Hepatocyte (in vitro differentiated cells): Measurements from ENCODE around the gene SMAD3. TPM values are rescaled to one million over a fixed set of nuclear protein-coding genes. Genes with fewer than 3 reads are reported as not detected.

Experiments
- DNase-seq: peaks from one replicate; pipeline ENCODE4 v3.0.0-alpha.2; 2016; ENCODE audit warnings: low spot score
- H2AFZ ChIP-seq: fragments of 200-600 bp; sonication (generic); 2 replicates; pipeline ENCODE4 v1.6.0; 2016; ENCODE audit warnings: antibody characterized with exemption, mild to moderate bottlenecking
- H3K27ac ChIP-seq: fragments of 200-600 bp; sonication (generic); 2 replicates; pipeline ENCODE4 v1.5.1; 2016; ENCODE audit warnings: mild to moderate bottlenecking
- H3K27me3 ChIP-seq: fragments of 200-600 bp; sonication (generic); 2 replicates; pipeline ENCODE4 v1.6.1; 2016
- H3K36me3 ChIP-seq: fragments of 200-600 bp; sonication (generic); replicated peaks from 2 replicates; pipeline ENCODE4 v1.5.1; 2016; ENCODE audit warnings: low read depth; ENCODE audit not compliant: insufficient read depth
- H3K4me1 ChIP-seq: fragments of 200-600 bp; sonication (generic); 2 replicates; pipeline ENCODE4 v1.5.1; 2016; ENCODE audit warnings: mild to moderate bottlenecking, moderate library complexity; ENCODE audit not compliant: insufficient read depth
- H3K4me2 ChIP-seq: fragments of 200-600 bp; sonication (generic); 2 replicates; pipeline ENCODE4 v1.6.0; 2016
- H3K4me3 ChIP-seq: fragments of 200-600 bp; sonication (generic); 2 replicates; pipeline ENCODE4 v1.5.1; 2016; ENCODE audit warnings: mild to moderate bottlenecking
- H3K79me2 ChIP-seq: fragments of 200-600 bp; sonication (generic); 2 replicates; pipeline ENCODE4 v1.6.0; 2017; ENCODE audit warnings: mild to moderate bottlenecking
- H3K9me2 ChIP-seq: fragments of 200-600 bp; sonication (generic); replicated peaks from 2 replicates; pipeline ENCODE4 v1.6.0; 2017; ENCODE audit warnings: mild to moderate bottlenecking; ENCODE audit not compliant: insufficient read depth
- H3K9me3 ChIP-seq: fragments of 200-600 bp; sonication (generic); 2 replicates; pipeline ENCODE4 v1.5.1; 2016; ENCODE audit warnings: low read depth, mild to moderate bottlenecking
- H4K20me1 ChIP-seq: fragments of 200-600 bp; sonication (generic); 2 replicates; pipeline ENCODE4 v1.6.0; 2016; ENCODE audit warnings: mild to moderate bottlenecking; ENCODE audit not compliant: insufficient read depth, poor library complexity, severe bottlenecking
- CTCF ChIP-seq: fragments of 200-600 bp; sonication (generic); IDR thresholded peaks from 2 replicates; pipeline ENCODE4 v1.5.1; 2016; ENCODE audit warnings: antibody characterized with exemption, mild to moderate bottlenecking; ENCODE audit not compliant: poor library complexity
- EZH2 ChIP-seq: fragments of 200-600 bp; sonication (generic); IDR thresholded peaks from 2 replicates; pipeline ENCODE4 v1.6.1; 2016; ENCODE audit warnings: antibody characterized with exemption, mild to moderate bottlenecking, borderline replicate concordance
- EZH2phosphoT487 ChIP-seq: fragments of 200-600 bp; sonication (generic); IDR thresholded peaks from one replicate; pipeline ENCODE4 v1.6.1; 2018; ENCODE audit warnings: antibody characterized with exemption, mild to moderate bottlenecking, low read depth, moderate library complexity; ENCODE audit not compliant: unreplicated experiment, severe bottlenecking
- WGBS: methylation state at CpG from one replicate; pipeline ENCODE4 v1.1.6; 2016; ENCODE audit warnings: low lambda C conversion rate; ENCODE audit errors: missing lambda C conversion rate; 5-methylcytosine and 5-hydroxymethylcytosine counted together
- polyA plus RNA-seq: library from polyadenylated mRNA; unstranded; fragments of >200 nt; fragmentation: Nextera tagmentation; extraction: Ambion mirVana; gene quantifications from 2 replicates; pipeline ENCODE4 v1.2.1, GENCODE V29; 2016
- total RNA-seq: library from RNA; depleted of rRNA; stranded (reverse); fragments of >200 nt; gene quantifications from 2 replicates; pipeline ENCODE4 v1.2.3, GENCODE V29; 2014

Gene SMAD3
- total and polyA plus RNA-seq, 2 experiments from 2014 or later, result 24.7 to 32.2 TPM

- Histone ChIP-seq H3K9me3 (no peaks in the 10 kb centered on the region), H2AFZ (no peak overlapping the region), H3K4me2 (no peak overlapping the region), H3K4me3 (no peak overlapping the region), H3K9me2 (no peaks in the 10 kb centered on the region), H3K79me2 (peaks cover 81% of the 10 kb centered on the region), H3K27ac (peak overlapping the region; percentile 95), H3K4me1 (peaks cover 68% of the 10 kb centered on the region), H3K27me3 (no peaks in the 10 kb centered on the region), H4K20me1 (peaks cover 25% of the 10 kb centered on the region), H3K36me3 (no peaks in the 10 kb centered on the region)
- no peak for TF ChIP-seq EZH2
- TF ChIP-seq CTCF, result no peak
- no peak for TF ChIP-seq EZH2phosphoT487
- DNase-seq, result peak; percentile 24
- 58% methylated on average over 6 of the region's 6 CpGs for WGBS
Measured at GRCh38 chr15:67148196-67148701, 82.8 kb downstream of the SMAD3 start.

GRCh38 chr15:67149068-67149772 lies 83.8 kb downstream of the SMAD3 start:
- no peaks in the 10 kb centered on the region for H3K27me3 ChIP-seq
- H3K4me2 ChIP-seq, result peak overlapping the region; percentile 71
- no peak overlapping the region for H3K4me3 ChIP-seq
- no peaks in the 10 kb centered on the region for H3K36me3 ChIP-seq
- H3K4me1 ChIP-seq, result peaks cover 68% of the 10 kb centered on the region
- TF ChIP-seq CTCF (no peak), EZH2phosphoT487 (no peak), EZH2 (no peak)
- no peak for DNase-seq
- 68% methylated on average over 6 of the region's 6 CpGs for WGBS
- H3K27ac ChIP-seq, result peak overlapping the region; percentile 95
- peaks cover 31% of the 10 kb centered on the region for H4K20me1 ChIP-seq
- H2AFZ ChIP-seq, result no peak overlapping the region
- no peaks in the 10 kb centered on the region for H3K9me2 ChIP-seq
- H3K79me2 ChIP-seq, result peaks cover 81% of the 10 kb centered on the region
- H3K9me3 ChIP-seq, result no peaks in the 10 kb centered on the region

GRCh38 chr15:67149773-67150022 lies 84.3 kb downstream of the SMAD3 start:
- H3K4me2 ChIP-seq, result peak overlapping the region; percentile 71
- 21% methylated on average over 1 of the region's 1 CpG for WGBS
- peak overlapping the region; percentile 95 for H3K27ac ChIP-seq
- no peak for DNase-seq
- peaks cover 64% of the 10 kb centered on the region for H3K4me1 ChIP-seq
- no peaks in the 10 kb centered on the region for H3K9me2 ChIP-seq
- H3K27me3 ChIP-seq, result no peaks in the 10 kb centered on the region
- TF ChIP-seq EZH2 (no peak), CTCF (no peak), EZH2phosphoT487 (no peak)
- H4K20me1 ChIP-seq, result peaks cover 31% of the 10 kb centered on the region
- H3K9me3 ChIP-seq, result no peaks in the 10 kb centered on the region
- no peak overlapping the region for H2AFZ ChIP-seq
- H3K4me3 ChIP-seq, result no peak overlapping the region
- peaks cover 81% of the 10 kb centered on the region for H3K79me2 ChIP-seq
- no peaks in the 10 kb centered on the region for H3K36me3 ChIP-seq
